Lung (tissue), 12 donors: ENCODE data around the gene KRT71. TPM values are rescaled to one million over a fixed set of nuclear protein-coding genes. Genes with fewer than 3 reads are reported as not detected.

Source experiments
- ATAC-seq: fragments of 200-7000 bp; cut with Tn5 transposase; one replicate; pipeline ENCODE4 v1.9.1; 2020; ENCODE audit warnings: moderate number of reproducible peaks; ENCODE audit not compliant: insufficient read depth, low FRiP score
- DNase-seq, 3 donors: peaks; one replicate each; pipeline ENCODE4 v3.0.0-alpha.2; 2013 to 2017
- H3K27ac ChIP-seq, 2 donors: one replicate each; pipeline ENCODE4 v1.5.1; 2013; ENCODE audit warnings: mild to moderate bottlenecking in 2 of 2, moderate library complexity in 2 of 2, control low read depth in 1 of 2, inconsistent platforms in 1 of 2, low read depth in 1 of 2, low read length in 1 of 2
- H3K27me3 ChIP-seq, 3 donors: one replicate each; pipeline ENCODE4 v1.5.1; 2013; ENCODE audit warnings: low read length in 2 of 3; ENCODE audit not compliant: control insufficient read depth in 3 of 3, insufficient read depth in 3 of 3
- H3K36me3 ChIP-seq, 4 donors: one replicate each; pipeline ENCODE4 v1.5.1; 2013; ENCODE audit warnings: low read length in 4 of 4, mild to moderate bottlenecking in 1 of 4, moderate library complexity in 1 of 4; ENCODE audit not compliant: control insufficient read depth in 4 of 4, insufficient read depth in 4 of 4
- H3K4me1 ChIP-seq, 5 donors: one replicate each; pipeline ENCODE4 v1.5.1; 2013; ENCODE audit warnings: low read length in 5 of 5, mild to moderate bottlenecking in 2 of 5, moderate library complexity in 1 of 5; ENCODE audit not compliant: control insufficient read depth in 5 of 5, insufficient read depth in 5 of 5
- H3K4me3 ChIP-seq: one replicate; pipeline ENCODE4 v1.5.1; 2013; ENCODE audit warnings: mild to moderate bottlenecking, control low read depth, moderate library complexity
- H3K9ac ChIP-seq, 2 donors: one replicate each; pipeline ENCODE4 v1.5.1; 2013; ENCODE audit warnings: low read length in 2 of 2, control low read depth in 1 of 2; ENCODE audit not compliant: insufficient read depth in 1 of 2
- H3K9me3 ChIP-seq, 4 donors: one replicate each; pipeline ENCODE4 v1.5.1; 2013; ENCODE audit warnings: low read length in 3 of 4, mild to moderate bottlenecking in 1 of 4, moderate library complexity in 1 of 4; ENCODE audit not compliant: control insufficient read depth in 4 of 4, insufficient read depth in 3 of 4
- CTCF ChIP-seq: IDR thresholded peaks from 2 replicates; pipeline ENCODE4 v1.5.1; 2012; ENCODE audit warnings: mild to moderate bottlenecking; ENCODE audit errors: control extremely low read depth, extremely low read depth
- WGBS, 2 donors: extraction: QIAGEN DNeasy Blood & Tissue Kit; methylation state at CpG; one replicate each; pipeline ENCODE4 v1.1.7; 2013; 5-methylcytosine and 5-hydroxymethylcytosine counted together
- polyA plus RNA-seq, 2 donors: library from polyadenylated mRNA; stranded (reverse); fragments of 200-250 nt; gene quantifications; one replicate each; pipeline ENCODE4 v1.2.1, GENCODE V29; 2013
- total RNA-seq, 2 donors: library from RNA; depleted of rRNA in 1 of 2; stranded (reverse); fragments of >200 nt in 1 of 2; gene quantifications; one replicate each; pipeline ENCODE4 v1.2.1, GENCODE V29; 2014 to 2021
- donor health status: control.
- donor health status: control.
- donor health status: Bipolar disorder and iron deficiency.
- donor health status: healthy.
- donor health status: DM: yes; HTN: yes; CAD: no.

KRT71 gene
- total and polyA plus RNA-seq, 4 donors = not detected

DNA sequence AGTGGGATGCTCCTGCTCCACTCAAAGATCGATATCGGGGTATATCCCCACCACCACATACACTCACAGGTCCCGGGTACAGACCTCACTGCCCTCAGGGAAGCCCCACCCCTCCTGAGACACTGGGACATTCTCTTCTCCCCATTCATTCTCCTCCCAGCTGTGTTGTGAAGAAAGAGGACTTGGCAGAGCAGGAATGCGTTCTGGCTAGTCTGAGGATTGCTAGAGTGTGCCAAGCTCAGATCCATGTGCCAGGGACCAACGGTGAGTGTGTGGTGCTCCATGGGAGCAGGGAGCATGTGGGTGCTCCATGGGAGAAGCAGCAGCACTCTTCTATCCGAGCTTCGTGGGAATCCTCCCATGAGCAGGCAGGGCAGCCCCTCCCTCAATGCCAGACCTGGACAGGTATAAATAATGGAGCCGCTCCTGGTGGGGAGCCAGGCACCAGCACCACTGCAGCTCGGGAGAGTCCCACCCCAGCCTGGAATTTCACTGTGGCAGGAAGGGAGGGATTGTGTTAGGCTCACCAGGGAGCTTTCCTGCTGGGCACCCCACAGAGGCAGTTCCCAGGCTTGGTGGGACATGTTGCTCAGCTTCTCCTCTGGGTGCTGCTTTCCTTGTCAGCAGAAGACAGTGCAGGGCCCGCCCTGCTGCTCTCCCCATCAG, 30.5 kb downstream of the KRT71 start:
- no peak for DNase-seq

DNA sequence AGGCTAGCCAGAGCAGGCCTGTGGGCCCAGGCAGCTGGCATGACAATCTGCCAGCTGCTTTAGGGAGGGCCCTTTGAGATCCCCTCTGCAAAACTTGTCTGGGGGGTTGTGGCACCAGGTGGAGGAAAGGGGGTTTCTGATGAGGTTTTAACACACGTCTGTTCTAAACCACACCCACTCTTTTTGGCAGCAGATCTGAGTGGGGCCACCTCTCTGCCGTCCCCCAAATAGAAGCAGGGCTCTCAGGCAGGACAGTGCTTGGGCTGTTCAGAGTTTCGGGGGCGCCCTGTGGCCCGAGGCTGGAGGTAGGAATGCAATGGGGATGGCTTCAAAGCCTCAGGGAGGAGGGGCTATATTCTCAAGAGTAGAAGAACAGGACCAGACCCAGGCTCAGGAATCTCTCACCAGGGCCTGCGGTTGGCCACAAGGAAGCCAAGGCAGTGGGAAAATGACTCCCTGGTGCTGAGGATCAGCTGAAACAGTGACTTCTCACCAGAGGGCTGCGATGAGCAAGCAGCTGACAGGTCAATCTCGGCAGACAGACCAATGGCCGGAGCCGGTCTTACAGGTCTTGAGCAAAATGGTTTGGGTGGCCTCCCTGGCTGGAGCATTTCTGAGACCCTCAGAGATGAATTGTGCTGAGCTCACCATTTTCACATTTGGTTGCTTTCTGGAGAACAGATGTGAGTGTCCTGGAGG, 31.2 kb downstream of the KRT71 start:
- Histone ChIP-seq H3K27ac (no peak overlapping the region), H3K4me1 (peaks cover 0 to 4% (median 0%) of the 10 kb centered on the region in 5 donors), H3K36me3 (no peaks in the 10 kb centered on the region), H3K4me3 (no peak overlapping the region), H3K9me3 (no peaks in the 10 kb centered on the region), H3K9ac (no peak overlapping the region), H3K27me3 (peaks cover 0 to 4% (median 0%) of the 10 kb centered on the region in 3 donors)
- ATAC-seq = no peak
- 66 to 69% methylated on average over 10 of the region's 10 CpGs for whole genome bisulfite sequencing, 2 donors
- DNase-seq = no peak
- no peak for TF ChIP-seq CTCF

More for the DNA sequence above, 30.5 kb downstream of the KRT71 start:
- no peak for TF ChIP-seq CTCF
- H3K27me3 ChIP-seq = peaks cover 0 to 4% (median 0%) of the 10 kb centered on the region in 3 donors
- H3K4me1 ChIP-seq = peaks cover 0 to 4% (median 0%) of the 10 kb centered on the region in 5 donors
- no peak for ATAC-seq
- H3K9ac ChIP-seq = no peak overlapping the region
- no peak overlapping the region for H3K4me3 ChIP-seq
- H3K27ac ChIP-seq = no peak overlapping the region
- no peaks in the 10 kb centered on the region for H3K36me3 ChIP-seq
- WGBS, 2 donors = 65 to 81% methylated on average over 10 of the region's 10 CpGs
- H3K9me3 ChIP-seq = no peaks in the 10 kb centered on the region

GRCh38 chr12:52521175-52521567, 31.8 kb downstream of the KRT71 start:
- ATAC-seq = no peak

More at GRCh38 chr12:52521175-52521567, 31.8 kb downstream of the KRT71 start:
- Histone ChIP-seq H3K4me1 (peaks cover 0 to 4% (median 0%) of the 10 kb centered on the region in 5 donors), H3K36me3 (no peaks in the 10 kb centered on the region), H3K9ac (no peak overlapping the region), H3K4me3 (no peak overlapping the region), H3K27me3 (peaks cover 0 to 4% (median 0%) of the 10 kb centered on the region in 3 donors), H3K9me3 (peaks cover 0 to under 1% (median 0%) of the 10 kb centered on the region in 4 donors), H3K27ac (no peak overlapping the region)
- no peak for TF ChIP-seq CTCF
- WGBS, 2 donors = 76 to 84% methylated on average over 10 of the region's 10 CpGs
- DNase-seq = no peak
